HT-29 (cell line): ENCODE data around the gene PARD6A. TPM values are rescaled to one million over a fixed set of nuclear protein-coding genes. Genes with fewer than 3 reads are reported as not detected.
A peak's percentile ranks its signal among the peaks of the same experiment; 100 is the strongest.

Experiments
- DNase-seq: peaks from one replicate; pipeline ENCODE4 v3.0.0-alpha.2; 2015; ENCODE audit warnings: low spot score
- total RNA-seq: library from RNA; depleted of rRNA; stranded (reverse); fragments of >200 nt; shearing (Covaris generic); gene quantifications from 2 replicates; pipeline ENCODE4 v1.2.3, GENCODE V29; 2014

Gene PARD6A
- total RNA-seq, 1 experiment from 2014 or later: 38.1 TPM

DNA sequence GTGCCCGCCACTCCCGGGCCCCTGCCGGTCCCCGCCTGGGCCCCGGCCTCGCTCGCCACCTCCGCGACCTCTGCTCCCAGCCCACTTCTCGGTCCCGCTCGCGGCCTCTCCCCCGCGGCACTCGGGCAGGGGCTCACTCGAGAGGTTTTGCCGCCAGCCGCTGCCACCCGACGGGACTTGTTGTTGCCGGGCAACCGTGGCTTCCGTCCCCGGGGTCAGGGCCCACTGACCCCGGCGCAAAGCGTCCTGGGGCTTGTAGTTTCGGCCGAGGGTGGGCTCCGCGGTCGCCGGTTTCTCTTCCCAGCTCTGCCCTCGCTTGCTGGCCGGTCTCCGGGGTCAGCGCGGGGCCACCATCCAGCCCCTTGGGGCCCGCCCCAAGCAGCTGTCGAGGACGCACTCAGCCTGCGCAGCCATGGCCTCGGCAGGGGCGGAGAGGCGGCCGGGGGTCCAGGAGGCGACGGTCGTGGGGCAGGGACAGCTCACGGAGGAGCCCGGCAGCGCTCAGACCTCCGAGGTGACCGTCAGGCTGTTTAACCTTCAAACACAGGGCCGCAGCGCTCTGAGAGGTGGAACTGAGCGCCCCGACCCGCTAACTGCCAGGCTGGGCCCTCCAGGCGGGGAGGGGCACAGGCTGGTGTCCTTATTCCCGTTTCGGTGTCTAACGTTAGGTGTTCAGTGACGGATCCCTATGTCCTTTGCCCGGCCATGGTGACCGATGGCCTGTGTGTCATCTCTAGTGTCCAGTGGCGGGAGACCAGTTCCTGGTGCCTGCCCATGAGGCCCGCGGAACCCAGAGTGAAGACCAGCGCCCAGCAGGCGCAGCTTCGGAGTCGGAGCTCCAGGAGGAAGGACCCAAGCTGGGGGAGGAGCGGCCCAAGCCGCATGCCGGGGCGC lies 6.0 kb downstream of the PARD6A start, which contains the start of the genes C16orf86 and ENKD1:
Gene C16orf86 (plus strand): TSS at position 256 of the 894 bp plus-strand sequence. CDS start 157 bp downstream, at position 413.
Gene ENKD1 (minus strand): TSS at position 192 of the 894 bp plus-strand sequence. CDS start 308 bp downstream, outside the sequence.
- DNase-seq: peak; percentile 68

DNA sequence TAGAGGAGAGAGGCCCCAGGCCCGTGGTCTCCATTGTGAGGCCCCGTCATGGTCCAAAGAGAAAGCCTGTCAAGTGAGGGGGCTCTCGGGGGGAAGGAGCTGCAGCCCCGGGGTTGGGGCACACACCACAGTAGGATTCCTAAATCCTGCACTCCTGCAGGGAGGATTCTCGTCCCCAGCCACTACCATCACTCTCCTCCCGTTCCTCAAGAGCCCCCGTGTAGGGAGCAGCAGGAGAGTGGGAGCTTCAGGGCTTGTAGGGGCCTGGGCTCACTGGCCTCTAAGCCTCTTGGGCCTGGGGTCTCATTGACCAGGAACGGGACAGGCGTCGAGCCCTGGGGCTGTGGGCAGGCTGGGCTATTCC lies 6.7 kb downstream of the PARD6A start:
- DNase-seq: no peak

- DNase-seq: peak; percentile 97
Observed at GRCh38 chr16:67667817-67668494, 7.2 kb downstream of the PARD6A start.

DNA sequence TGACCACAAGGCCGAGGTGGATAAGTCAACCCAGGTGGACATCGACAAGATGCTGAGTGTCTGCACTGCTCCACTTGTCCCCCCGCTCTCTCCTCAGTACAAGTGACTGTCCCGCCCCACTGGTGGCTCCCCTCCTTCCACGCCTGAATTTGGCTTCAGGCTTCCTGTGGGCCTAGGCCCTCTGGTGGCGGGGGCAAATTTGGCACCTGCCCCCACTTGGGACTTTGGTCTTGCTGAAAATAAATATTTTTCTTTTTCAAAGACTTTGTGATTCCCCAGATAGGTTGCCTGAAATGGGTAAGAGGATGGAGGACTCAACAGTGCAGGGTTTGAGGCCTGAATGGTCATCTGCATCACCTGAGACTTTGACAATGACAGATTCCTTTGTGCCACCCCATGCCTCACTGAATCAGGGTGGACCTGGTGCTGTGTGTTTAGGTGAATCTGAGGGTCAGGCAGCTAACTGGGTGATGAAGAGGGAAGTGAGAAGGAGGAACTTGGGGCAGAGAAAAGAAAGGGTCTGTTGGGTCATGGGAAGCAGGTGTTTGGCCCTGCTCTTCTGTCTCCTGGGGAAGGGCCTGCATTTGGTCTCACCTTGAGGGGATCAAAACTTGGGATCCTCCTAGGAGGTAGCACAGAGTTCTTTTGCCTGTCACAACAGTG lies 7.9 kb downstream of the PARD6A start:
- DNase-seq: no peak

DNA sequence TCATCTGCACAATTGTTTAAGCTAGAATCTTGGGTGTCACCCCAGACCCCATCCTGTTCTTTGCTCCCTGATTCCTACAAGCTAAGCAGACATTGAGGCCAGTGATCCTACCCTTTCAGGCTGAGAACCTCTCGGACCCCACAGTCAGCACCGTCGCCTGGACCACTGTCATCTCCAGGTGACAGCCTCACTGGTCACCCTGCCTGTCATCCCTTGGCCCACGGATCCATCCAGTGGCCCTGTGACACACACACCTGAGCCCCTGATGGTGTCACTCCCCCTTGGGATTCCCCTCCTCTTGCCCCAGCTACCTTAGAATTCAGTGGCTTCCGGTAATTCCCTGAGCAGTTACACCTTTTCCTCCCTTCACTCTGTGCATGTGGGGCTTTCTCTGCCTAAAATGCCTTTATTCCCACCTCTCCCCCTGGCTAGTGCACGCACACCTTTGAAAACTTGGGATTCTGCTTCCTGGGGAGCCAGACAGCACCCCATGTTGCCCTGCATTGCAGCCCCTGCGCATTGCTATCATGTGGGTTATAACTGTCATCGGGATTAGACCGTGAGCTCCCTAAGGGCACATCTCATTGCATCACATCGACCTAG lies 8.8 kb downstream of the PARD6A start:
- no peak for DNase-seq

- no peak for DNase-seq
Observed at GRCh38 chr16:67672306-67672705, 11.5 kb downstream of the PARD6A start.

DNA sequence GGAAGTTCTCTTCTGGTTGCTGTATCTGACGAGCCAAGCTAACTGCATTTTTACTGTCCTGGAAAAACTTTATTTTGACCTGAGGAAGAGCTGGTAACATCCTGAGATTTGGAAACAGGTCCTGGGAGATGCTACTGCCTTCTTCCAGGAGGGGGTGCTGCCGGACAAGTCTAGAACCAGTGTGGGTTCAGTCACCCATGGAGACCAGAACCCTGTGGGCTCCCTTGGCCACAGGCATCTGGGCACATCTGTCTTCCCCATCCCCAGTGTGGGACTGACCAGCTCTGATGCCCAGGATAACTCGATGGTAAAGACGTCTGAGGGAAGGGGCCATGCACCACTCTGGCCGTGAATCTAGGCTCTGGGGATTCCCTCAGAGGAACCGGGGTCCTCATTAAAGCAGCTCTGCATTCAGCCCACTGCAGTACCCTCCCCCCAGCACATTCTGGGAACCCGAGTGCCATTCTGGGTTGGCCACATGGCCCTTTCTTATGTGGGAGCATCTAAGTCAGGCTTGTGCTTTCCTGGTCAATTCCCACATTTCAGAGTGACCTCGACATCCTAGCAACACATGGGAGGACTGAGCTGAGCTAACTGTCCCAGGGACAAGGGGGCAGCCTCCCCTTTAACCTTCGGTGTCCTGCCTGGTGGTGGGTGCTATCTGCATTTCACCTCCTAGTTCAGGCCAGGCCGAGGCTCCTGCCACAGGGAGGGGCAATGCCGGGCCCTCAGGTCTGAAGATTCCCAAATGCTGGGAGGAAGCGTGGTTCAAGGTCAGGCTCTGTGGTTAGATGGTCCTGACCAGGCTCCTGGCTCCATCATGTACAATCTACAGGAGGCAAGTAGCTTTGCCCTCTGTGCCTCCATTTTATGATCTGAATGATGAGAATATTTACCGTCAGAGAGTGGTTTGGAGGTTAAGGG lies 12.2 kb downstream of the PARD6A start:
- peak; percentile 90 for DNase-seq

DNA sequence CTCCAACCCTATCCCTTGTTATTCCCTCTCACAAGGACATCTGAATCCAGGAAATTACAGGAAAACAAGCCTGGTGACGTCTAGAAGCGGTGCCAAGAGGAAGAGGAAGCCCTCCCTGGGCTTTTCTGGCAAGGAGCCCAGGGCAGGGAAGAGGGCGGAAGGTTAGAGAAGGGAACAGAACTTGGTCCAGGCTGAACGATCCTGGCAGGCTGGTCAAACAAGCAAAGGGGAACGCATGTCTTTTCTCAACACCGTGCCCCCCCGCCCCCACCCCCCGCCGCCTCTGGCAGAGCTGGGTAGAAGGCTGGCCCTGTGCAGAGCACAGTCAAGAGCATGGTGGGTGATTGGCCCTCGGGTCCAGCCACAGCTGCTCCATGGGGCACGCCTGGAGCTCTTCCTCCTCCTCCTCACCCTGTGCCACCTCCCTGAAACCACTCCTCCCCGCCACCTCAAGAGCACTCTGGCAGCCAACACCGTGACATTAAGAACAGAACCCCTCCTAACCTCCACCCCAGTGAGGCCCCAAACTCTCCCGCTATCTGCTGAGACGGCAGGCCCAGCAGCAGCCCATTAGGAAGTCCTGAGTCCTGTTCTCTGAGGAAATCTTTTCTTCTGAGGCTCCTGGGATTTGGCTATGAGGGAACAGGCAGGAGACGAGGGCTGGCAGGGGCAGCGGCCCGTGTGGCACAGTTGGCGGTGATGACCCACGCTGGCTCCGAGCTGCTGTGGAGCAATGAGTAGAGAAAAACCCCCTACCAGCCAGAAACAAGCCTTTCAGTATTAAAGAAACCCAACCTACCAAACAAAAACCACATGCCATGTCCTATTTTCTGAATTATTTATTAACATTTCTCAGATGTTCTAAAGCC lies 13.2 kb downstream of the PARD6A start:
- peak; percentile 82 for DNase-seq

GRCh38 chr16:67674851-67675578 lies 14.3 kb downstream of the PARD6A start:
- peak; percentile 86 for DNase-seq

- no peak for DNase-seq
Observed at GRCh38 chr16:67675579-67675935, 14.8 kb downstream of the PARD6A start.

GRCh38 chr16:67675999-67676398 lies 15.2 kb downstream of the PARD6A start:
- no peak for DNase-seq

DNA sequence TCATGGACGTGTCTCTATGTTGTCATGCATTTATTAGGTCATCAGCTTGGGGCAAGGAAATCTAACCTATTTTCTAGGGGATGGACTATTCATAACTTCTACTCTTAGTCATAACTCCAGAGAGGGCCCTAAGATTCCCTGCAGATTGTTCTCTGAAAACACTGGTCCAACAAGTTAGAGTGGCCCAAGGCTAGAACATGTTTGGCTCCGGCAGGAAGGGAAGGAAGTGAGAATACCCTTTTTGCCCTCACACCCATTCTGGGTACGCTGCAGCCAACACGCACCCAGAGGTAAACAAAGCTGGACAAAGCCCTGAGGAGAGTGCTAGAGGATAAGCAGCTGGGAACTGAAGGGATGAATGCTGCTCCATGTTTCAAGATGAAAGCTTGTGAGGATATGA lies 15.8 kb downstream of the PARD6A start:
- no peak for DNase-seq

DNA sequence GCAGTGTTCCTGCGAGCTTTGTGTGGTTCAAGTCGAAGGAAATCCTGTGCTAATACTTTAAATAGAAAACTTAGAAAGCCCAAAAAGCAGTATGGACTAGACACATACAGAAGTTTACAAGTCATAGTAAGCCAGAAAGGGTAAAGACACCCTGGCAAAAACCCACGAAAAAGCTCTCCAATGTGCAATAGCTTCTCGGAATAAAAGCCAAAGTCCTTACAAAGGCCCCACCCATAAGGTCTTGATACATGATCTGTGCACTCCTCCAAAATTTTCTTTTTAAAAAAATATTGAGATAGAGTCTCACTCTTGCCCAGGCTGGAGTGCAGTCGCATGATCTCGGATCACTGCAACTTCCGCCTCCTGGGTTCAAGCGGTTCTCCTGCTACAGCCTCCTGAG lies 16.2 kb downstream of the PARD6A start:
- DNase-seq: no peak

GRCh38 chr16:67677712-67678111 lies 17.0 kb downstream of the PARD6A start:
- no peak for DNase-seq

- DNase-seq: peak; percentile 23
Observed at GRCh38 chr16:67678354-67679023, 17.7 kb downstream of the PARD6A start.

- no peak for DNase-seq
Observed at GRCh38 chr16:67679935-67680897, 19.5 kb downstream of the PARD6A start.

GRCh38 chr16:67683767-67684166 lies 23.0 kb downstream of the PARD6A start:
- no peak for DNase-seq
